Esophagus squamous epithelium (tissue), 5 donors: ENCODE measurements around the gene TMEM101. TPM values are rescaled to one million over a fixed set of nuclear protein-coding genes. Genes with fewer than 3 reads are reported as not detected.
"Not testable (repeated sequence)": the region's sequence is repeated elsewhere in the genome, so short reads cannot be mapped to it uniquely, and the experiment has no call there.

Experiments used
- DNase-seq: peaks from one replicate; lab custom pipeline; 2025; lab: John Stamatoyannopoulos, UW
- H3K27ac ChIP-seq, 4 donors: fragments of 200-600 bp; sonication (generic); one replicate each; pipeline ENCODE4 v1.5.1; 2016 to 2019; ENCODE audit warnings: mild to moderate bottlenecking in 1 of 4
- H3K27me3 ChIP-seq, 4 donors: fragments of 200-600 bp; sonication (generic); 1 replicate in 3 of 4; 2 replicates in 1 of 4; pipeline versions ENCODE4 v1.5.1 to v1.6.0; 2017 to 2021; ENCODE audit warnings: antibody characterized with exemption in 1 of 4
- H3K36me3 ChIP-seq, 3 donors: fragments of 200-600 bp; sonication (generic); one replicate each; pipeline ENCODE4 v1.5.1; 2016 to 2019
- H3K4me1 ChIP-seq, 3 donors: fragments of 200-600 bp; sonication (generic); one replicate each; pipeline ENCODE4 v1.5.1; 2017 to 2019
- H3K4me3 ChIP-seq, 4 donors: fragments of 200-600 bp; sonication (generic); 1 replicate in 3 of 4; 2 replicates in 1 of 4; pipeline ENCODE4 v1.5.1; 2016 to 2019; ENCODE audit warnings: mild to moderate bottlenecking in 2 of 4, moderate library complexity in 1 of 4
- H3K9me3 ChIP-seq, 3 donors: fragments of 200-600 bp; sonication (generic); one replicate each; pipeline ENCODE4 v1.5.1; 2016 to 2019
- CTCF ChIP-seq, 6 experiments: fragments of 450-650 bp in 4 of 6; fragments of 200-600 bp in 2 of 6; sonication (generic) in 2 of 6; IDR thresholded peaks; one replicate each; pipeline ENCODE4 v1.5.1; 2016 to 2019; ENCODE audit warnings: antibody characterized with exemption in 6 of 6, mild to moderate bottlenecking in 4 of 6, moderate library complexity in 4 of 6
- POLR2A ChIP-seq, 4 donors: fragments of 450-650 bp; IDR thresholded peaks; one replicate each; pipeline ENCODE4 v1.6.1; 2017; ENCODE audit warnings: antibody characterized with exemption in 4 of 4, mild to moderate bottlenecking in 4 of 4, moderate library complexity in 3 of 4
- WGBS, 2 donors: methylation state at CpG; one replicate each; pipeline ENCODE4 v1.1.5; 2018; 5-methylcytosine and 5-hydroxymethylcytosine counted together
- intact Hi-C: fragments of 100-400 bp; cut with DNase I; formaldehyde crosslinking; loops from one replicate; pipeline ENCODE4 v1.15.0; 2022
- total RNA-seq, 4 donors: library from RNA; depleted of rRNA; stranded (reverse); fragments of >200 nt; gene quantifications; one replicate each; pipeline ENCODE4 v1.1.0, GENCODE V29; 2016
- donor health status: DM: yes; HTN: yes; CAD: no.

Gene TMEM101
- total RNA-seq, 4 donors from 2014 or later, result 20.6 to 40.8 (median 34.1) TPM

GRCh38 chr17:44000141-44000860 lies 14.5 kb downstream of the TMEM101 start:
- H3K9me3 ChIP-seq, result no peaks in the 10 kb centered on the region
- no peak overlapping the region for H3K4me3 ChIP-seq
- no peak for TF ChIP-seq CTCF (IDR thresholded peaks at IDR 0.05)
- TF ChIP-seq POLR2A (IDR thresholded peaks at IDR 0.05), result no peak
- DNase-seq, result no peak
- WGBS, 2 donors, result 83 to 84% methylated on average over 9 to 10 of the region's 12 CpGs
- H3K36me3 ChIP-seq, result no peaks in the 10 kb centered on the region
- H3K27me3 ChIP-seq, result peaks cover 4 to 26% (median 9%) of the 10 kb centered on the region in 4 donors
- intact Hi-C loops, result no loop called here
- no peak overlapping the region for H3K27ac ChIP-seq
- H3K4me1 ChIP-seq, result peaks cover 10 to 23% (median 14%) of the 10 kb centered on the region in 3 donors

GRCh38 chr17:43999024-43999423 lies 15.7 kb downstream of the TMEM101 start:
- no peaks in the 10 kb centered on the region for H3K36me3 ChIP-seq
- intact Hi-C loops, result loop anchor here (10.0 kb wide), 1 partner anchor 54 kb away; the partner anchor contains the start of gene PPY
- WGBS, 2 donors, result 75 to 84% methylated on average over 4 of the region's 4 CpGs
- peaks cover 0 to 22% (median 10%) of the 10 kb centered on the region in 3 donors for H3K4me1 ChIP-seq
- DNase-seq, result no peak
- no peak overlapping the region for H3K27ac ChIP-seq
- H3K9me3 ChIP-seq, result no peaks in the 10 kb centered on the region
- no peak overlapping the region for H3K4me3 ChIP-seq
- H3K27me3 ChIP-seq, result peaks cover 0 to 14% (median 4%) of the 10 kb centered on the region in 4 donors
- TF ChIP-seq CTCF (IDR thresholded peaks at IDR 0.05) (no peak), POLR2A (IDR thresholded peaks at IDR 0.05) (no peak)

- no peak for DNase-seq
- H3K36me3 ChIP-seq, result no peaks in the 10 kb centered on the region
- TF ChIP-seq CTCF (IDR thresholded peaks at IDR 0.05) (no peak), POLR2A (IDR thresholded peaks at IDR 0.05) (no peak)
- WGBS, 2 donors, result 44 to 77% methylated on average over 2 to 3 of the region's 3 CpGs
- H3K9me3 ChIP-seq, result no peaks in the 10 kb centered on the region
- H3K27me3 ChIP-seq, result peaks cover 0 to 9% (median 4%) of the 10 kb centered on the region in 4 donors
- H3K27ac ChIP-seq, result no peak overlapping the region
- no peak overlapping the region for H3K4me3 ChIP-seq
- H3K4me1 ChIP-seq, result peaks cover 0 to 22% (median 10%) of the 10 kb centered on the region in 3 donors
- intact Hi-C loops, result loop anchor here (10.0 kb wide), 1 partner anchor 54 kb away; the partner anchor contains the start of gene PPY
Observed at GRCh38 chr17:43998552-43998951, 16.2 kb downstream of the TMEM101 start.

- 76 to 90% methylated on average over 4 of the region's 5 CpGs for whole genome bisulfite sequencing, 2 donors
- intact Hi-C loops, result loop anchor here (10.0 kb wide), 1 partner anchor 52 kb away; the partner anchor contains the start of gene PPY
Observed at GRCh38 chr17:43997180-43997579, 17.6 kb downstream of the TMEM101 start.

GRCh38 chr17:43995150-43995471 lies 19.7 kb downstream of the TMEM101 start:
- Histone ChIP-seq H3K36me3 (no peaks in the 10 kb centered on the region), H3K27ac (no peak overlapping the region), H3K9me3 (no peaks in the 10 kb centered on the region), H3K4me3 (peak overlapping the region in 3 of 4 donors; percentile 11 to 59 (median 22)), H3K4me1 (peaks cover 0 to 12% (median 6%) of the 10 kb centered on the region in 3 donors), H3K27me3 (peaks cover 0 to 7% (median 3%) of the 10 kb centered on the region in 4 donors)
- intact Hi-C loops, result loop anchor here (10.0 kb wide), 1 partner anchor 50 kb away; the partner anchor contains the start of gene PPY
- DNase-seq, result no peak
- 15 to 19% methylated on average over 11 to 12 of the region's 12 CpGs for WGBS, 2 donors
- TF ChIP-seq CTCF (IDR thresholded peaks at IDR 0.05) (peak in 1 of 6 experiments; percentile 2), POLR2A (IDR thresholded peaks at IDR 0.05) (no peak)

More at GRCh38 chr17:43997180-43997579, 17.6 kb downstream of the TMEM101 start:
- not testable (repeated sequence) for H3K9me3 ChIP-seq, H3K27ac ChIP-seq, DNase-seq, H3K4me3 ChIP-seq, H3K36me3 ChIP-seq, H3K27me3 ChIP-seq
- peaks cover 0 to 12% (median 6%) of the 10 kb centered on the region in 3 donors for H3K4me1 ChIP-seq
